ENCODE results near the gene PYGB. TPM values are rescaled to one million over a fixed set of nuclear protein-coding genes. Genes with fewer than 3 reads are reported as not detected.

The PYGB gene
- total RNA-seq, 1 donor: 194 TPM

DNA sequence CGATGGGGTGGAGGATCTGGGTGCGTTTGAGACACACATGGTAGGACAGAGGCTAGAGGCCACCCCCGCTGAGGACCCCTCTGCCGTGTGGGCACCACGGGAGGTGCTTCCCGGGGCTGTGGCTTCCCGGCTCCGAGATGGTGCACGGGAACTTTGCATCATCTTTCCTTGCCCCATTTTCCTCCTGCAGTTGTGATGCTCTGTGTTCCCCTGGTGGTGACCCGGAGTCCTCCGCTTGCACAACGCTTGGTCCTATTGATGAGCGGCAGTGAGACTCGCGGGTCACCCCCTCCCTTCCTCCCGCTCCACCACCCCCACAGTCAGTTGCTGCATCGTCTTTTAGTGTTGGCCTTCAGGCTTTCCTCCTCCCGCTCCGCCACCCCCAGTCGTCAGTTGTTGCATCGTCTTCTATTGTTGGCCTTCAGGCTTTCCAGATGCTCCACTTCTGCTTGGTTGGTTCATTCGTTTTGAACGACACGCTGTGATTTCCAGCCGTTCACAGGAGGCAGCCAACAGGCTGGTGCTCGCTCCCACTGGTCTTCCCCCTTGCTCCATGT is 37.3 kb downstream of the PYGB start:
- H3K36me3 ChIP-seq (ENCODE audit: insufficient read depth, low read length): peaks cover 94% of the 10 kb centered on the region
- no peaks in the 10 kb centered on the region for H3K9me3 ChIP-seq (ENCODE audit: low read depth, low read length)
- DNase-seq (ENCODE audit: insufficient read length, low spot score, missing footprints): peak; percentile 74
- H4K20me1 ChIP-seq (ENCODE audit: insufficient read depth, low read length): peaks cover 2% of the 10 kb centered on the region
- no peaks in the 10 kb centered on the region for H3K27me3 ChIP-seq (ENCODE audit: insufficient read depth, low read length)
- no peak overlapping the region for H3K4me2 ChIP-seq (ENCODE audit: insufficient read depth, low read length)
- H2AFZ ChIP-seq (ENCODE audit: low read length): no peak overlapping the region
- H3K4me3 ChIP-seq (ENCODE audit: insufficient read depth, low read length): no peak overlapping the region
- H3K4me1 ChIP-seq (ENCODE audit: insufficient read depth, low read length): no peaks in the 10 kb centered on the region
- peaks cover 3% of the 10 kb centered on the region for H3K79me2 ChIP-seq (ENCODE audit: insufficient read depth, low read length)
- TF ChIP-seq, protein P1, sequence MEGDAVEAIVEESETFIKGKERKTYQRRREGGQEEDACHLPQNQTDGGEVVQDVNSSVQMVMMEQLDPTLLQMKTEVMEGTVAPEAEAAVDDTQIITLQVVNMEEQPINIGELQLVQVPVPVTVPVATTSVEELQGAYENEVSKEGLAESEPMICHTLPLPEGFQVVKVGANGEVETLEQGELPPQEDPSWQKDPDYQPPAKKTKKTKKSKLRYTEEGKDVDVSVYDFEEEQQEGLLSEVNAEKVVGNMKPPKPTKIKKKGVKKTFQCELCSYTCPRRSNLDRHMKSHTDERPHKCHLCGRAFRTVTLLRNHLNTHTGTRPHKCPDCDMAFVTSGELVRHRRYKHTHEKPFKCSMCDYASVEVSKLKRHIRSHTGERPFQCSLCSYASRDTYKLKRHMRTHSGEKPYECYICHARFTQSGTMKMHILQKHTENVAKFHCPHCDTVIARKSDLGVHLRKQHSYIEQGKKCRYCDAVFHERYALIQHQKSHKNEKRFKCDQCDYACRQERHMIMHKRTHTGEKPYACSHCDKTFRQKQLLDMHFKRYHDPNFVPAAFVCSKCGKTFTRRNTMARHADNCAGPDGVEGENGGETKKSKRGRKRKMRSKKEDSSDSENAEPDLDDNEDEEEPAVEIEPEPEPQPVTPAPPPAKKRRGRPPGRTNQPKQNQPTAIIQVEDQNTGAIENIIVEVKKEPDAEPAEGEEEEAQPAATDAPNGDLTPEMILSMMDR (IDR thresholded peaks at IDR 0.05; ENCODE audit: extremely low read depth, low read depth, low read length): peak; percentile 15
- no peak overlapping the region for H3K27ac ChIP-seq (ENCODE audit: low read depth, low read length)

DNA sequence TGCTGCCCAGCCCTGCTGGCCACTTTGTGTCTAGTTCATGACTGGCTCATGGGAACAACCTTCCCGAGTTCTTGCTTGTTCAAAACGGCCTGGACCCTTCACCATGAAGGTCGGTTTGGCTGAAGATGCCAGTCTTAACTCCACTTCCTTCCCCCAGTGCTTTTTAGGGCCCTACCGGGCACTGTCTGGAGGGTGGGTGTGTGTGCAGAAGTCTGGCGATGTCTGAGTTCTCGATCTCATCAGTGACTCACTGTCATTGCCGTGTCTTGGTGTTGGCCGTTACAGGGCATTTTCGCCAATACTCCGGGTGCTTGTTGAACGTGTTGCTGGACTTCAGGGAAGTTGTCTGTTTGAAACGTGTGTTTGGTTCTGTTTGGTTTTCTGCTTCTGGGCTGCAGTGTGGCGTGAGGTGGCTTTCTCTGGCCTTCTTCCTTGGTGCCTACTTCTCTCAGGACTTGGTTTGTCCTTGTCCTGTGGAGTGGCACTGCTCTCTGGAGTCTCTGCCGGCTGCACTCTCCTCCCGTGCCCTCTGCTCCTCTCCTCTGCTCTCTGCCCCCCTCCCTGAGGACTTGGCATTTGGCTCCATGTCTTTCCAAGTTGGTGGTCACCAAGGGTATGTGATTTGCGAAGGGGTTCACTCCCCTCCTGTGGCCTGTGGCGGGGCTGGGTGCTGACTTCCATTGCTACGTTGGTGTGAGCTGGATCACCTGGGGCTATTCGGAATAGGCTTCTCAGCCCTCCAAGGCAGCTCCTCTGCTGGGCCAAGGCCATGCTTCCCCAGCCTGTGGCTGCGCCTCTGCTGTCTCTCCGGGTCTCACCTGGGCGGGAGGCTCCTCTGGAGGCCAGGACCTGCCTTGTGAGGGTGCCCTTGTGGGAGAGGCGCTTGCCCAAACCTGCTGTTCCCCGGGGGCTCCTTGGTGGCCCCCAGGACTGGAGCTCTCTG is 38.2 kb downstream of the PYGB start:
- Histone ChIP-seq H3K4me1 (ENCODE audit: insufficient read depth, low read length) (no peaks in the 10 kb centered on the region), H3K79me2 (ENCODE audit: insufficient read depth, low read length) (peaks cover 3% of the 10 kb centered on the region), H3K27me3 (ENCODE audit: insufficient read depth, low read length) (no peaks in the 10 kb centered on the region), H4K20me1 (ENCODE audit: insufficient read depth, low read length) (no peaks in the 10 kb centered on the region), H3K27ac (ENCODE audit: low read depth, low read length) (no peak overlapping the region), H3K9me3 (ENCODE audit: low read depth, low read length) (no peaks in the 10 kb centered on the region), H3K4me3 (ENCODE audit: insufficient read depth, low read length) (no peak overlapping the region), H2AFZ (ENCODE audit: low read length) (no peak overlapping the region), H3K4me2 (ENCODE audit: insufficient read depth, low read length) (no peak overlapping the region), H3K36me3 (ENCODE audit: insufficient read depth, low read length) (peaks cover 95% of the 10 kb centered on the region)
- DNase-seq (ENCODE audit: insufficient read length, low spot score, missing footprints): peak; percentile 63
- TF ChIP-seq, protein P1 (IDR thresholded peaks at IDR 0.05; ENCODE audit: extremely low read depth, low read depth, low read length): no peak

DNA sequence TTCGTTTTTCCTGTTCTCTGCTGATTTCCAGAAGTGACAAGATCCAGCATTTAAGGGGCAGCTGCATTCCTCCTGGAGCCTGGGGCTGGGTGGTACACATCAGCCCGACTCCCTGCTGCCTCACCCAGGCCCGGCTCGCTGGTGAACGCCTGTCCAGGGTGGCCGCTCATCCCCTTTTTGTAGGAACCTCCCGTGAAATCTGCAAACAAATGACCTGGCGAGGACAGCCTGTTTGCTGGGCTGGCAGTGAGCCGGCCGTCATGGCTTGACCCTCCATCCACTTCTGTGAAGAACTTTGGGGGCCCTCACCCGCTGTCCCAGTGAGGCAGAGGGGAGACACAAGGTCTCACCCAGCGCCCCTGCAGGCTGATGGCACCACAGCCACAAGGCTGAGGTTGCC is 39.0 kb downstream of the PYGB start:
- peak; percentile 17 for DNase-seq (ENCODE audit: insufficient read length, low spot score, missing footprints)
- no peaks in the 10 kb centered on the region for H3K27me3 ChIP-seq (ENCODE audit: insufficient read depth, low read length)
- TF ChIP-seq, protein P1 (IDR thresholded peaks at IDR 0.05; ENCODE audit: extremely low read depth, low read depth, low read length): no peak
- peaks cover 3% of the 10 kb centered on the region for H3K79me2 ChIP-seq (ENCODE audit: insufficient read depth, low read length)
- peaks cover 93% of the 10 kb centered on the region for H3K36me3 ChIP-seq (ENCODE audit: insufficient read depth, low read length)
- no peak overlapping the region for H2AFZ ChIP-seq (ENCODE audit: low read length)
- H4K20me1 ChIP-seq (ENCODE audit: insufficient read depth, low read length): peaks cover 3% of the 10 kb centered on the region
- no peaks in the 10 kb centered on the region for H3K4me1 ChIP-seq (ENCODE audit: insufficient read depth, low read length)
- no peak overlapping the region for H3K27ac ChIP-seq (ENCODE audit: low read depth, low read length)
- no peak overlapping the region for H3K4me2 ChIP-seq (ENCODE audit: insufficient read depth, low read length)
- H3K9me3 ChIP-seq (ENCODE audit: low read depth, low read length): no peaks in the 10 kb centered on the region
- no peak overlapping the region for H3K4me3 ChIP-seq (ENCODE audit: insufficient read depth, low read length)

DNA sequence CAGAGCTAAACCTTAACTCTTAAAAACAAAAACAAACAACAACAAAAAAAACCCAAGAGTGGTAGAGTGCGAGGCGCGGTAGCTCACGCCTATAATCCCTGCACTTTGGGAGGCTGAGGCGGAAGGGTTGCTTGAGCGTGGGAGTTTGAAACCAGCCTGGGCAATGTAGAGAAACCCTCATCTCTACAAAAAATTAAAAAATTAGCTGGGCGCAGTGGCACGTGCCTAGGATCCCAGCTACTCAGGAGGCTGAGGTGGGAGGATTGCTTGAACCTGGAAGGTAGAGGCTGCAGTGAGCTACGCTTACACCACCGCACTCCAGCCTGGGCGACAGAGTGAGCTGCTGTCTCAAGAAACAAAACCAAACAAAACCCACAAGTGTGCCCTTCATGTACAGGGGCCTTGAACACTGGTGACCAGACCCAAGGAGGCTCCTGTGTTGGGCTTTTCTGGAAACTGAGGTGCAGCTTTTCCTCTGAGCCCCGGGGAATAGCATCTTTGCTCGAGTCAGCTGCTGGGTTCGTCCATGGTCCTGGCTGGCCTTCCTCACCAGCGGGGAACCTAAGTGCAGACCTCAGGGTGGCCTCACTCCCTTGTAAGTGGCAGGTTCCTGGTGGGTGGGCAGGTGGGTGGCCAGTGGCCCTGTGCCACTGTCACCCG is 39.9 kb downstream of the PYGB start:
- H2AFZ ChIP-seq (ENCODE audit: low read length): no peak overlapping the region
- peaks cover 92% of the 10 kb centered on the region for H3K36me3 ChIP-seq (ENCODE audit: insufficient read depth, low read length)
- H3K4me1 ChIP-seq (ENCODE audit: insufficient read depth, low read length): no peaks in the 10 kb centered on the region
- no peaks in the 10 kb centered on the region for H3K27me3 ChIP-seq (ENCODE audit: insufficient read depth, low read length)
- peaks cover 3% of the 10 kb centered on the region for H3K79me2 ChIP-seq (ENCODE audit: insufficient read depth, low read length)
- no peak overlapping the region for H3K4me3 ChIP-seq (ENCODE audit: insufficient read depth, low read length)
- TF ChIP-seq, protein P1 (IDR thresholded peaks at IDR 0.05; ENCODE audit: extremely low read depth, low read depth, low read length): no peak
- no peaks in the 10 kb centered on the region for H3K9me3 ChIP-seq (ENCODE audit: low read depth, low read length)
- H4K20me1 ChIP-seq (ENCODE audit: insufficient read depth, low read length): peaks cover 3% of the 10 kb centered on the region
- peak; percentile 36 for DNase-seq (ENCODE audit: insufficient read length, low spot score, missing footprints)
- H3K4me2 ChIP-seq (ENCODE audit: insufficient read depth, low read length): no peak overlapping the region
- H3K27ac ChIP-seq (ENCODE audit: low read depth, low read length): no peak overlapping the region
